Loucy (cell line): Measurements from ENCODE around the gene DNMT3B.
"Not testable (repeated sequence)": the region's sequence is repeated elsewhere in the genome, so short reads cannot be mapped to it uniquely, and the experiment has no call there.

Experiments used
- H2AFZ ChIP-seq: fragments of 200-600 bp; sonication (generic); 2 replicates; pipeline ENCODE4 v1.6.0; 2016; ENCODE audit warnings: antibody characterized with exemption, mild to moderate bottlenecking, low read length, moderate library complexity
- H3F3A ChIP-seq: fragments of 200-600 bp; 2 replicates; pipeline ENCODE4 v1.6.0; 2016; ENCODE audit warnings: antibody characterized with exemption, low read depth, mild to moderate bottlenecking
- H3K27me3 ChIP-seq: fragments of 200-600 bp; sonication (generic); 2 replicates; pipeline ENCODE4 v1.6.1; 2014; ENCODE audit warnings: low read length, mild to moderate bottlenecking; ENCODE audit not compliant: insufficient read depth, poor library complexity, severe bottlenecking
- H3K36me3 ChIP-seq: fragments of 200-600 bp; sonication (generic); 2 replicates; pipeline ENCODE4 v1.6.1; 2016; ENCODE audit warnings: low read length; ENCODE audit not compliant: insufficient read depth
- H3K4me1 ChIP-seq: fragments of 200-600 bp; sonication (generic); 2 replicates; pipeline ENCODE4 v1.5.1; 2014; ENCODE audit warnings: low read length, mild to moderate bottlenecking; ENCODE audit not compliant: insufficient read depth, poor library complexity, severe bottlenecking
- H3K4me2 ChIP-seq: fragments of 200-600 bp; sonication (generic); 2 replicates; pipeline ENCODE4 v1.6.0; 2014; ENCODE audit warnings: antibody characterized with exemption, low read length, low read depth, mild to moderate bottlenecking; ENCODE audit not compliant: poor library complexity, severe bottlenecking
- H3K4me3 ChIP-seq: fragments of 200-600 bp; sonication (generic); 2 replicates; pipeline ENCODE4 v1.5.1; 2014; ENCODE audit warnings: low read length, mild to moderate bottlenecking, mixed read lengths; ENCODE audit not compliant: poor library complexity, severe bottlenecking
- H3K79me2 ChIP-seq: fragments of 200-600 bp; sonication (generic); 2 replicates; pipeline ENCODE4 v1.6.1; 2014; ENCODE audit warnings: low read length; ENCODE audit not compliant: insufficient read depth
- H3K9ac ChIP-seq: fragments of 200-600 bp; sonication (generic); 2 replicates; pipeline ENCODE4 v1.6.0; 2014; ENCODE audit warnings: mild to moderate bottlenecking, low read depth, low read length, moderate library complexity; ENCODE audit not compliant: poor library complexity, severe bottlenecking
- H3K9me2 ChIP-seq: fragments of 200-600 bp; sonication (generic); replicated peaks from 2 replicates; pipeline ENCODE4 v1.6.1; 2016; ENCODE audit warnings: low read depth, low read length, mixed read lengths
- H3K9me3 ChIP-seq: fragments of 200-600 bp; sonication (generic); 2 replicates; pipeline ENCODE4 v1.6.1; 2014; ENCODE audit warnings: mild to moderate bottlenecking, antibody characterized with exemption, low read length, low read depth; ENCODE audit not compliant: insufficient read depth
- H4K20me1 ChIP-seq: fragments of 200-600 bp; sonication (generic); 2 replicates; pipeline ENCODE4 v1.6.0; 2014; ENCODE audit warnings: antibody characterized with exemption, low read length, mild to moderate bottlenecking; ENCODE audit not compliant: insufficient read depth, poor library complexity, severe bottlenecking
- CTCF ChIP-seq: fragments of 200-600 bp; sonication (generic); conservative IDR thresholded peaks from 2 replicates; pipeline ENCODE4 v1.5.1; 2014; ENCODE audit warnings: mild to moderate bottlenecking, antibody characterized with exemption, low read length
- EZH2phosphoT487 ChIP-seq: fragments of 200-600 bp; IDR thresholded peaks from 2 replicates; pipeline ENCODE4 v1.6.1; 2018; ENCODE audit warnings: antibody characterized with exemption, mild to moderate bottlenecking, moderate library complexity, borderline replicate concordance

The DNMT3B gene

GRCh38 chr20:32762754-32763201 is 593 bp downstream of the DNMT3B start:
- Histone ChIP-seq H3K4me3 (peak overlapping the region; percentile 84), H3K4me1 (peaks cover 33% of the 10 kb centered on the region), H3K9ac (peak overlapping the region; percentile 95), H4K20me1 (peaks cover 35% of the 10 kb centered on the region), H3F3A (peaks cover 4% of the 10 kb centered on the region; the same call in 1 of the 2 replicates), H3K4me2 (peak overlapping the region; percentile 85), H2AFZ (no peak overlapping the region), H3K79me2 (peaks cover 54% of the 10 kb centered on the region), H3K27me3 (no peaks in the 10 kb centered on the region), H3K9me3 (no peaks in the 10 kb centered on the region), H3K36me3 (no peaks in the 10 kb centered on the region), H3K9me2 (no peaks in the 10 kb centered on the region)
- TF ChIP-seq CTCF: no peak
- no peak for TF ChIP-seq EZH2phosphoT487

GRCh38 chr20:32763202-32764004 is 1.2 kb downstream of the DNMT3B start:
- Histone ChIP-seq H2AFZ (no peak overlapping the region), H3K79me2 (peaks cover 61% of the 10 kb centered on the region), H3K36me3 (peaks cover 1% of the 10 kb centered on the region; the same call in 1 of the 2 replicates), H3F3A (peaks cover 4% of the 10 kb centered on the region; the same call in 1 of the 2 replicates), H3K9me2 (no peaks in the 10 kb centered on the region), H3K9ac (peak overlapping the region; percentile 95), H4K20me1 (peaks cover 38% of the 10 kb centered on the region), H3K4me3 (peak overlapping the region; percentile 84), H3K4me2 (peak overlapping the region; percentile 85), H3K9me3 (no peaks in the 10 kb centered on the region), H3K4me1 (peaks cover 35% of the 10 kb centered on the region), H3K27me3 (no peaks in the 10 kb centered on the region)
- TF ChIP-seq EZH2phosphoT487 (no peak), CTCF (no peak)

- Histone ChIP-seq H3K9ac (peak overlapping the region; percentile 95), H3K79me2 (peaks cover 69% of the 10 kb centered on the region), H3K4me3 (peak overlapping the region; percentile 84), H2AFZ (no peak overlapping the region), H3K9me3 (no peaks in the 10 kb centered on the region), H4K20me1 (peaks cover 43% of the 10 kb centered on the region), H3K9me2 (no peaks in the 10 kb centered on the region), H3K27me3 (no peaks in the 10 kb centered on the region), H3K4me2 (peak overlapping the region; percentile 85), H3F3A (peaks cover 4% of the 10 kb centered on the region; the same call in 1 of the 2 replicates), H3K36me3 (peaks cover 7% of the 10 kb centered on the region; the same call in 1 of the 2 replicates), H3K4me1 (peaks cover 41% of the 10 kb centered on the region)
- TF ChIP-seq CTCF: no peak
- no peak for TF ChIP-seq EZH2phosphoT487
Observed at GRCh38 chr20:32764005-32764960, 2.1 kb downstream of the DNMT3B start.

GRCh38 chr20:32765230-32765875 is 3.2 kb downstream of the DNMT3B start:
- Histone ChIP-seq H3K4me2 (peak overlapping the region; percentile 85), H3K4me3 (peak overlapping the region; percentile 84), H3K79me2 (peaks cover 80% of the 10 kb centered on the region), H4K20me1 (peaks cover 52% of the 10 kb centered on the region), H3K9ac (peak overlapping the region; percentile 95), H3K4me1 (peaks cover 50% of the 10 kb centered on the region)
- not testable (repeated sequence) for H3F3A ChIP-seq, H3K27me3 ChIP-seq, H3K9me3 ChIP-seq, H2AFZ ChIP-seq, H3K9me2 ChIP-seq, H3K36me3 ChIP-seq
